Neural crest cell (in vitro differentiated cells): Measurements from ENCODE around the gene NTMT1. TPM values are rescaled to one million over a fixed set of nuclear protein-coding genes. Genes with fewer than 3 reads are reported as not detected.

Experiments used
- DNase-seq: peaks from one replicate; pipeline ENCODE4 v3.0.0; 2021; ENCODE audit warnings: low read depth, mixed read lengths, low spot score
- H3K27ac Mint-ChIP-seq: one replicate; pipeline ENCODE4 v1.8.0; 2021; ENCODE audit warnings: mild to moderate bottlenecking, mixed read lengths; ENCODE audit not compliant: unreplicated experiment
- H3K27me3 Mint-ChIP-seq: 2 replicates; pipeline ENCODE4 v1.8.0; 2021; ENCODE audit warnings: low read depth, mild to moderate bottlenecking, mixed read lengths
- H3K36me3 Mint-ChIP-seq: 2 replicates; pipeline ENCODE4 v1.8.0; 2021; ENCODE audit warnings: low read depth, mild to moderate bottlenecking, mixed read lengths
- H3K4me1 Mint-ChIP-seq: 2 replicates; pipeline ENCODE4 v1.8.0; 2021; ENCODE audit warnings: mixed read lengths
- H3K4me3 Mint-ChIP-seq: one replicate; pipeline ENCODE4 v1.8.0; 2021; ENCODE audit warnings: mild to moderate bottlenecking, mixed read lengths
- H3K9me3 Mint-ChIP-seq: 2 replicates; pipeline ENCODE4 v1.8.0; 2021; ENCODE audit warnings: mixed read lengths
- total RNA-seq: library from RNA; stranded (reverse); gene quantifications from 2 replicates; pipeline ENCODE4 v1.2.1, GENCODE V29; 2021
- TF ChIP-seq, protein P1 (sequence below): fragments of 200-600 bp; sonication (generic); conservative IDR thresholded peaks from 2 replicates; pipeline ENCODE4 v1.5.0; 2021; ENCODE audit warnings: antibody characterized with exemption, mild to moderate bottlenecking

The NTMT1 gene
- total RNA-seq, 1 donor from 2014 or later, result 51.8 TPM

- peak overlapping the region; percentile 81 for H3K27ac Mint-ChIP-seq
Observed at GRCh38 chr9:129606161-129607026, 19.6 kb upstream of the NTMT1 start.

GRCh38 chr9:129607027-129607387 is 19.0 kb upstream of the NTMT1 start:
- TF ChIP-seq, protein P1, sequence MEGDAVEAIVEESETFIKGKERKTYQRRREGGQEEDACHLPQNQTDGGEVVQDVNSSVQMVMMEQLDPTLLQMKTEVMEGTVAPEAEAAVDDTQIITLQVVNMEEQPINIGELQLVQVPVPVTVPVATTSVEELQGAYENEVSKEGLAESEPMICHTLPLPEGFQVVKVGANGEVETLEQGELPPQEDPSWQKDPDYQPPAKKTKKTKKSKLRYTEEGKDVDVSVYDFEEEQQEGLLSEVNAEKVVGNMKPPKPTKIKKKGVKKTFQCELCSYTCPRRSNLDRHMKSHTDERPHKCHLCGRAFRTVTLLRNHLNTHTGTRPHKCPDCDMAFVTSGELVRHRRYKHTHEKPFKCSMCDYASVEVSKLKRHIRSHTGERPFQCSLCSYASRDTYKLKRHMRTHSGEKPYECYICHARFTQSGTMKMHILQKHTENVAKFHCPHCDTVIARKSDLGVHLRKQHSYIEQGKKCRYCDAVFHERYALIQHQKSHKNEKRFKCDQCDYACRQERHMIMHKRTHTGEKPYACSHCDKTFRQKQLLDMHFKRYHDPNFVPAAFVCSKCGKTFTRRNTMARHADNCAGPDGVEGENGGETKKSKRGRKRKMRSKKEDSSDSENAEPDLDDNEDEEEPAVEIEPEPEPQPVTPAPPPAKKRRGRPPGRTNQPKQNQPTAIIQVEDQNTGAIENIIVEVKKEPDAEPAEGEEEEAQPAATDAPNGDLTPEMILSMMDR, result no peak
- DNase-seq, result no peak
- Mint-ChIP-seq H3K27me3 (peaks cover 3% of the 10 kb centered on the region), H3K36me3 (no peaks in the 10 kb centered on the region), H3K9me3 (no peaks in the 10 kb centered on the region), H3K4me3 (no peak overlapping the region), H3K4me1 (peaks cover 45% of the 10 kb centered on the region), H3K27ac (no peak overlapping the region)

More at GRCh38 chr9:129606161-129607026, 19.6 kb upstream of the NTMT1 start:
- DNase-seq, result no peak
- no peaks in the 10 kb centered on the region for H3K36me3 Mint-ChIP-seq
- peaks cover 44% of the 10 kb centered on the region for H3K4me1 Mint-ChIP-seq
- H3K9me3 Mint-ChIP-seq, result no peaks in the 10 kb centered on the region
- H3K27me3 Mint-ChIP-seq, result peaks cover 3% of the 10 kb centered on the region
- H3K4me3 Mint-ChIP-seq, result peak overlapping the region; percentile 41
- TF ChIP-seq, protein P1, result no peak

DNA sequence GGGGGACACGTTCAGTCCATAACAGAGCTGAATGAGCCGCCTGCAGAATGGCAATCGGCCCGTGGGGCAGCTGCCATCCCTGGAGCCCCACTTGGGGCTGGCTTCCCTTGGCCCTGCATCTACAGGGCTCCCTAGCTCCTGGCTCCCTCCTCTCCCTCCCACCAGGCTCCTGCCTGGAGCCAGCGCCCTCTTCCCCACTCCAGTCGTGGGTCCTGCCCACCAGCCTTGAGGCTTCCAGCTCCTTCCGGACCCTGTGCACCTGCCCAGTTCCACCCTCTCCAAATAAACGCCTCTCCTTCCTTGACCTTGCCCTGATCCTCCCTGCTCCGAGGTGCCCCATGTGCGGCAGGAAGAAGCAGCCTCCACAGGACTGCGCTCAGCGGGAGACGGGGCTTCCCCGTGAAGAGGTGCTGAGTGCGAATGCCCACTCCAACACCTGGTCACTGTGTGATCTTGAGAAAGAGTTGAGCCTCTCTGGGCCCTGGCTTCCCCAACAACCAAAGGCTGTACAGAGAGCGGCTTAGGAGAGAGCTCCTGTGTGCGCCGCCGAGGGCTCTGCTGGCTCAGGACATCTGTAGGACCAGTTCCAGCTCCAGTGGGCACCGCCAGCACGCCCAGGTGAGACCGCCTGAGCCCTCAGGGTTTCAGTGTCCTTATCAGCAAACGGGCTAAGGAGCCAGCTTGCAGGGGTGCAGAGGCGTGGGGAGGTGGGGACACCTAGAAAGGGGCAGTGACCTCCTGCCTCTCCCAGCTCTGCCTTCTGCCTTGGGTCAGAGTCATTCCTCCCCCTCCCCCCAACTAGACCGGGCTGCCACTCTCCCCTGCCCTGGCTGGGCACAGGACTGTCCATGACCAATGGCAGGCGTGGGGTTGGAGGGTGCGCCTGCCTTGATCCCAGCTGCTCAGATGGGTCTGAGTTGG is 17.1 kb upstream of the NTMT1 start:
- Mint-ChIP-seq H3K9me3 (no peaks in the 10 kb centered on the region), H3K36me3 (no peaks in the 10 kb centered on the region), H3K27me3 (peaks cover 3% of the 10 kb centered on the region), H3K4me1 (peaks cover 41% of the 10 kb centered on the region), H3K4me3 (peak overlapping the region; percentile 59), H3K27ac (no peak overlapping the region)
- no peak for DNase-seq
- TF ChIP-seq, protein P1, result no peak

DNA sequence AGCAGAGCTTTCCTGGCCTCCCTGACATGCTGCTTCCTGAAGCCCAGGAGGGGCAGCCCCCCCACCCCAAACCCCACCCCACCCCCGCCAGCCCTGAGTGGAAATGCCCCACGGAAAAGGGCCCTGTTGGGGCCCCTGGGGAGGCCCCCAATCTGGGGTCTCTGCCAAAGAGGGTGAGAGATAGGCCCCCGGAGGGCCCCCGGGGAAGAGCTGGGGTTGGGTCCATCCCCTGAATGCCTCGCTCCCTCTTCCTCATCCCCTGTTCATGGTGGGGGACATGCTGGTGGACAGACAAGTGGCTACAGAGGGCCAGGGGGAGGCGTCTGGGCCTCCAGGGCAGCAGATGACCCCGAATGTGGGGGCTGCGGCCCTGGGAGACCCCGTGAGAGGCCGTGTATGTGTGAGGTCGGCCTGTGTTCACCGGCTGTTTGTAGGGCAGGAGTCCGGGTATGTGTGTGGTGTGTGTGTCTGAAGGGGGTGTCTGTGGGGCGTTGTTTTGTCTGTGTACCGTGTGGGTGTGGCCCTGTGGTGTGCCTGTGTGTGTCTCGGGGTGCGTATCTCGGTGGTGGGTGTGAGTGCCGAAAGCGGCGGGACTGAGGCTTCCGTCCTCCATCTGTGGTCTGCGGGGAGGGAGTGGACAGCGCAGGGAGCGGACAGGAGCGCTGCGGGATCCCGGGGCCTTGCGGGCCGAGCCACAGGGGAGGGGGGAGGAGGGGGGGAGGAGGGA is 16.3 kb upstream of the NTMT1 start:
- no peak for DNase-seq
- Mint-ChIP-seq H3K27me3 (peaks cover 3% of the 10 kb centered on the region), H3K4me1 (peaks cover 40% of the 10 kb centered on the region), H3K9me3 (no peaks in the 10 kb centered on the region), H3K36me3 (no peaks in the 10 kb centered on the region), H3K4me3 (peak overlapping the region; percentile 90), H3K27ac (peak overlapping the region; percentile 43)
- TF ChIP-seq, protein P1, result no peak

GRCh38 chr9:129610213-129610472 is 15.8 kb upstream of the NTMT1 start:
- DNase-seq, result no peak
- TF ChIP-seq, protein P1, result no peak
- Mint-ChIP-seq H3K27me3 (peaks cover 3% of the 10 kb centered on the region), H3K36me3 (no peaks in the 10 kb centered on the region), H3K9me3 (no peaks in the 10 kb centered on the region), H3K27ac (no peak overlapping the region), H3K4me3 (no peak overlapping the region), H3K4me1 (peaks cover 38% of the 10 kb centered on the region)
